PFSK-1 (cell line): ENCODE data around the gene MYO10.

Experiments used
- FOXP2 ChIP-seq: optimal IDR thresholded peaks from 2 replicates; pipeline ENCODE3; 2011; ENCODE audit warnings: borderline replicate concordance, control low read depth, inconsistent platforms; ENCODE audit not compliant: insufficient read depth; ENCODE audit errors: extremely low read length, extremely low read depth
- POLR2AphosphoS5 ChIP-seq: IDR thresholded peaks from 2 replicates; pipeline ENCODE4 v1.6.1; 2012; ENCODE audit warnings: low read depth, mild to moderate bottlenecking, control low read depth, low read length, moderate library complexity
- REST ChIP-seq, 2 experiments: IDR thresholded peaks; 2 replicates each; pipeline versions ENCODE4 v1.6.1 to v1.8.0; 2011 to 2012; ENCODE audit warnings: low read depth in 2 of 2, low read length in 2 of 2, control low read depth in 1 of 2, inconsistent platforms in 1 of 2, mild to moderate bottlenecking in 1 of 2, moderate library complexity in 1 of 2; ENCODE audit not compliant: insufficient read depth in 1 of 2
- SIN3A ChIP-seq: IDR thresholded peaks from 2 replicates; pipeline ENCODE4 v1.6.1; 2012; ENCODE audit warnings: mild to moderate bottlenecking, low read length, moderate library complexity, borderline replicate concordance; ENCODE audit not compliant: insufficient read depth
- TAF1 ChIP-seq: IDR thresholded peaks from 2 replicates; pipeline ENCODE4 v1.6.1; 2012; ENCODE audit warnings: low read length, control low read depth, borderline replicate concordance; ENCODE audit not compliant: insufficient read depth

MYO10 gene

DNA sequence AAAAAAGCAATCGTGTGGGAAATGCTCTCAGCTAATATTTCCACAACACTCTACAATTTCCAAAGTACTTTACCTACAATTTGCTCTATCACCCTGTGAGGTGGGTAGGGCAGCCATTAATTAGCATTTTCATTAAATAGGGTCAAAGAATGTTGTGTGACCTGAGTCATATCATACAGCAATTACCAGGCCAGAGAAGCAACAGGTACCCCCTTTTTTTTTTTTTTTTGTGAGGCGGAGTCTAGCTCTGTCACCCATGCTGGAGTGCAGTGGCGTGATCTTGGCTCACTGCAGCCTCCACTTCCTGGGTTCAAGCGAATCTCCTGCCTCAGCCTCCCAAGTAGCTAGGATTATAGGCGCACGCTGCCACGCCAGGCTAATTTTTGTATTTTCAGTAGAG, 210.5 kb downstream of the MYO10 start:
- TF ChIP-seq POLR2AphosphoS5 (no peak), SIN3A (no peak), TAF1 (no peak), FOXP2 (no peak), REST (IDR thresholded peaks at IDR 0.05; ENCODE audit: insufficient read depth in 1 of 2, low read depth in 2 of 2, low read length in 2 of 2) (no peak)

DNA sequence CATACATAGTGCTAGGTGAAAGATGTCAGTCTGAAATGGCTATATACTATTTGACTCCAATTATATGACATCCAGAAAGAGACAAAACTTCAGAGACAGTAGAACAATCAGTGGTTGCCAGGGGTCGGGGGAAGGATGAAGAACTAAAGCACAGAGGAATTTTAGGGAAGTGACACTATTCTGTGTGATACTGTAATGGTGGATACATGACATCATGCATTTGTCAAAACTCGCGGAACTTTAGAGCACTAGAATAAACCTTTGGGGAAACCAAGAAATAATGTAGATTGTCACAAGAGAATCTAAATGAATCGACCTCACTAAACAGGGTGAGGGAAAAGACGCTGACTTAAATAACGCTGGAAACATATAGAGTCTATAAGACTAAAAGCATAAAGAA, 212.3 kb downstream of the MYO10 start:
- TF ChIP-seq SIN3A (no peak), TAF1 (no peak), POLR2AphosphoS5 (no peak), FOXP2 (no peak), REST (IDR thresholded peaks at IDR 0.05; ENCODE audit: insufficient read depth in 1 of 2, low read depth in 2 of 2, low read length in 2 of 2) (no peak)

GRCh38 chr5:16722097-16722495, 214.0 kb downstream of the MYO10 start:
- TF ChIP-seq POLR2AphosphoS5 (no peak), TAF1 (no peak), FOXP2 (no peak), REST (IDR thresholded peaks at IDR 0.05; ENCODE audit: insufficient read depth in 1 of 2, low read depth in 2 of 2, low read length in 2 of 2) (no peak), SIN3A (no peak)

- TF ChIP-seq SIN3A (no peak), FOXP2 (no peak), POLR2AphosphoS5 (no peak), TAF1 (no peak), REST (IDR thresholded peaks at IDR 0.05; ENCODE audit: insufficient read depth in 1 of 2, low read depth in 2 of 2, low read length in 2 of 2) (no peak)
Measured at GRCh38 chr5:16721151-16722096, 214.7 kb downstream of the MYO10 start.
